Stimulated activated CD8-positive, alpha-beta memory T cell treated with anti-CD3 and anti-CD28 coated beads, Interleukin-7, amount 100 ng/mL, for 24 hours (primary cell): ENCODE data around the gene GBP4.

Experiments used
- DNase-seq: peaks from one replicate; pipeline ENCODE4 v3.0.0-alpha.2; 2020; ENCODE audit warnings: low read depth

GBP4 gene

GRCh38 chr1:89171067-89171438 lies 27.7 kb downstream of the GBP4 start:
- DNase-seq, result no peak

- DNase-seq, result no peak
Measured at GRCh38 chr1:89170170-89171066, 28.3 kb downstream of the GBP4 start.

- DNase-seq, result no peak
Measured at GRCh38 chr1:89169166-89169565, 29.6 kb downstream of the GBP4 start.

- DNase-seq, result no peak
Measured at GRCh38 chr1:89167590-89168230, 31.0 kb downstream of the GBP4 start.

GRCh38 chr1:89166705-89167104 lies 32.0 kb downstream of the GBP4 start:
- DNase-seq, result no peak

GRCh38 chr1:89165811-89166210 lies 32.9 kb downstream of the GBP4 start:
- no peak for DNase-seq

- no peak for DNase-seq
Measured at GRCh38 chr1:89151047-89151446, 47.7 kb downstream of the GBP4 start.

- DNase-seq, result no peak
Measured at GRCh38 chr1:89149976-89150375, 48.8 kb downstream of the GBP4 start.

- DNase-seq, result no peak
Measured at GRCh38 chr1:89149229-89149628, 49.5 kb downstream of the GBP4 start.

GRCh38 chr1:89147678-89148658 lies 50.8 kb downstream of the GBP4 start:
- no peak for DNase-seq

- no peak for DNase-seq
Measured at GRCh38 chr1:89146721-89147120, 52.0 kb downstream of the GBP4 start.

- DNase-seq, result no peak
Measured at GRCh38 chr1:89143484-89143883, 55.3 kb downstream of the GBP4 start.

GRCh38 chr1:89142160-89142559 lies 56.6 kb downstream of the GBP4 start:
- DNase-seq, result no peak

GRCh38 chr1:89133747-89134146 lies 65.0 kb downstream of the GBP4 start:
- DNase-seq, result no peak
